CD4-positive, CD25-positive, alpha-beta regulatory T cell (primary cell): ENCODE data around the gene GALNT18. TPM values are rescaled to one million over a fixed set of nuclear protein-coding genes. Genes with fewer than 3 reads are reported as not detected.

ENCODE experiments used
- ATAC-seq, 2 donors: fragments of 150-1000 bp; cut with Tn5 transposase; one replicate each; pipeline ENCODE4 v1.10.0; 2021; ENCODE audit warnings: low read depth in 2 of 2, moderate number of reproducible peaks in 2 of 2, moderate library complexity in 1 of 2
- DNase-seq, 3 donors: peaks; one replicate each; pipeline versions ENCODE4 v3.0.0 to v3.0.0-alpha.2; 2012 to 2022; ENCODE audit warnings: mixed read lengths in 1 of 3
- H3K27ac ChIP-seq: one replicate; pipeline ENCODE4 v1.7.0; 2013; ENCODE audit warnings: mild to moderate bottlenecking, low read length; ENCODE audit not compliant: insufficient read depth, poor library complexity, severe bottlenecking
- H3K27me3 ChIP-seq: one replicate; pipeline ENCODE4 v1.7.0; 2013; ENCODE audit warnings: low read length; ENCODE audit not compliant: control insufficient read depth, insufficient read depth
- H3K36me3 ChIP-seq: one replicate; pipeline ENCODE4 v1.7.0; 2013; ENCODE audit warnings: mild to moderate bottlenecking, low read length, moderate library complexity; ENCODE audit not compliant: control insufficient read depth, insufficient read depth
- H3K4me1 ChIP-seq: 2 replicates; pipeline ENCODE4 v1.7.0; 2013; ENCODE audit warnings: mild to moderate bottlenecking, low read length; ENCODE audit not compliant: insufficient read depth, control insufficient read depth, poor library complexity, severe bottlenecking
- H3K4me3 ChIP-seq: one replicate; pipeline ENCODE4 v1.7.0; 2013; ENCODE audit warnings: low read depth, mild to moderate bottlenecking, low read length, moderate library complexity
- H3K9me3 ChIP-seq, 2 experiments: 1 replicate in 1 of 2; 2 replicates in 1 of 2; pipeline ENCODE4 v1.7.0; 2013; ENCODE audit warnings: low read length in 2 of 2, mild to moderate bottlenecking in 1 of 2, moderate library complexity in 1 of 2; ENCODE audit not compliant: control insufficient read depth in 2 of 2
- H3K27ac Mint-ChIP-seq, 3 donors: one replicate each; pipeline ENCODE4 v1.8.0; 2020 to 2022; ENCODE audit warnings: mild to moderate bottlenecking in 3 of 3, mixed read lengths in 3 of 3, moderate library complexity in 2 of 3
- H3K27me3 Mint-ChIP-seq: one replicate; pipeline ENCODE4 v1.8.0; 2022; ENCODE audit warnings: mild to moderate bottlenecking, mixed read lengths
- H3K36me3 Mint-ChIP-seq: one replicate; pipeline ENCODE4 v1.8.0; 2020; ENCODE audit warnings: mixed read lengths
- H3K4me1 Mint-ChIP-seq, 4 donors: one replicate each; pipeline ENCODE4 v1.8.0; 2020 to 2022; ENCODE audit warnings: mixed read lengths in 4 of 4, mild to moderate bottlenecking in 1 of 4
- H3K4me3 Mint-ChIP-seq, 4 donors: one replicate each; pipeline ENCODE4 v1.8.0; 2020 to 2022; ENCODE audit warnings: mild to moderate bottlenecking in 4 of 4, mixed read lengths in 4 of 4, moderate library complexity in 3 of 4
- H3K9me3 Mint-ChIP-seq, 7 donors: one replicate each; pipeline ENCODE4 v1.8.0; 2020 to 2022; ENCODE audit warnings: mixed read lengths in 7 of 7, mild to moderate bottlenecking in 3 of 7, moderate library complexity in 2 of 7
- polyA plus RNA-seq, 4 donors: library from polyadenylated mRNA; unstranded; fragments of 300-500 nt; fragmentation: Illumina TruSeq; gene quantifications; one replicate each; pipeline ENCODE4 v1.2.3, GENCODE V29; 2021
- total RNA-seq: library from RNA; stranded (reverse); gene quantifications from one replicate; pipeline ENCODE4 v1.2.3, GENCODE V29; 2022

GALNT18 gene
- total and polyA plus RNA-seq, 5 donors from 2014 or later, result 0.10 TPM; not detected in 4

GRCh38 chr11:11389238-11389637 is 232.6 kb downstream of the GALNT18 start:
- H3K4me1 Mint-ChIP-seq, result no peaks in the 10 kb centered on the region
- H3K4me3 Mint-ChIP-seq, result no peak overlapping the region
- Histone ChIP-seq H3K4me3 (no peak overlapping the region), H3K27me3 (no peaks in the 10 kb centered on the region), H3K9me3 (no peaks in the 10 kb centered on the region), H3K36me3 (no peaks in the 10 kb centered on the region), H3K27ac (no peak overlapping the region), H3K4me1 (no peaks in the 10 kb centered on the region)
- no peak overlapping the region for H3K27ac Mint-ChIP-seq
- DNase-seq (no peak), ATAC-seq (no peak)
- H3K27me3 Mint-ChIP-seq, result no peaks in the 10 kb centered on the region
- H3K9me3 Mint-ChIP-seq, result no peaks in the 10 kb centered on the region
- no peaks in the 10 kb centered on the region for H3K36me3 Mint-ChIP-seq

DNA sequence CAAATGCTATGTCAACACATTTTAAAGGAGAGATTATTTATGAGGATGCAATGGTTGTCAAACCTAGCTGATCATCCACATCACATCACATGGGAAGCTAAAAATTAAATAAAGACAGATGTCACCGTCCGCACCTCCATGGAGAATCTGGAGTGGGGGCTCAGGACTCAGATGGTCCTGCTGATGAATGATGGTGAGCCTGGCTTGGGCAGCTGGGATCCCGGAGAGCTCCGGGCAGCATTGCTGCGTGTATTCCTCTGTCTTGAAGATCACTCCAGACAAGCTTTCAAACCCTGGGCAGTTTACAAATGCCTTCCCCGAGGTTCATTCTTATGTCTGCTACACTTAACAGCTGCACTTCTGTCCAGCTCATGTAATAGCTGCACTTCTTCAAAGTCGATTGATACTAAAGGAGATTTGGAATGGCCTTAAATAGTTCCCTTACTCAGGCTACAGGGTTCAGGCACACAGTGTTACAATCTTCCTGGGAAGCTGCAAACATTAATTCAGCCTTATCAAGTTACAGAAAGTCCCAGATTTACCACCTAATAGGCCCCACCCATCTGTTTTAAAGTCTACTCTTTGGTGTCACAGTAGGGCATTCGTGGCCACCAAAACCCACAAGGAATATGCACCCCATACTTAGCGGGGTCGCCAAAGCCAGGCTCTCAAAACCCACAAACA is 234.0 kb downstream of the GALNT18 start:
- no peaks in the 10 kb centered on the region for H3K9me3 Mint-ChIP-seq
- DNase-seq, result no peak
- no peaks in the 10 kb centered on the region for H3K27me3 Mint-ChIP-seq
- no peaks in the 10 kb centered on the region for H3K36me3 Mint-ChIP-seq
- H3K27ac Mint-ChIP-seq, result no peak overlapping the region
- Histone ChIP-seq H3K27ac (no peak overlapping the region), H3K36me3 (no peaks in the 10 kb centered on the region), H3K4me1 (no peaks in the 10 kb centered on the region), H3K9me3 (no peaks in the 10 kb centered on the region), H3K4me3 (no peak overlapping the region), H3K27me3 (no peaks in the 10 kb centered on the region)
- H3K4me3 Mint-ChIP-seq, result no peak overlapping the region
- no peaks in the 10 kb centered on the region for H3K4me1 Mint-ChIP-seq
- no peak for ATAC-seq

- Mint-ChIP-seq H3K27me3 (no peaks in the 10 kb centered on the region), H3K27ac (no peak overlapping the region), H3K4me3 (no peak overlapping the region), H3K4me1 (no peaks in the 10 kb centered on the region), H3K9me3 (no peaks in the 10 kb centered on the region), H3K36me3 (no peaks in the 10 kb centered on the region)
- Histone ChIP-seq H3K36me3 (no peaks in the 10 kb centered on the region), H3K9me3 (no peaks in the 10 kb centered on the region), H3K4me1 (no peaks in the 10 kb centered on the region), H3K27me3 (no peaks in the 10 kb centered on the region), H3K4me3 (no peak overlapping the region), H3K27ac (no peak overlapping the region)
- no peak for ATAC-seq
- no peak for DNase-seq
Measured at GRCh38 chr11:11387207-11387606, 234.6 kb downstream of the GALNT18 start.

- no peaks in the 10 kb centered on the region for H3K9me3 Mint-ChIP-seq
- no peak overlapping the region for H3K4me3 ChIP-seq
- DNase-seq (no peak), ATAC-seq (no peak)
- H3K36me3 Mint-ChIP-seq, result no peaks in the 10 kb centered on the region
- no peak overlapping the region for H3K27ac Mint-ChIP-seq
- H3K4me3 Mint-ChIP-seq, result no peak overlapping the region
- H3K4me1 Mint-ChIP-seq, result no peaks in the 10 kb centered on the region
- no peaks in the 10 kb centered on the region for H3K4me1 ChIP-seq
- H3K36me3 ChIP-seq, result no peaks in the 10 kb centered on the region
- H3K27ac ChIP-seq, result no peak overlapping the region
- H3K9me3 ChIP-seq, result no peaks in the 10 kb centered on the region
- H3K27me3 Mint-ChIP-seq, result no peaks in the 10 kb centered on the region
- no peaks in the 10 kb centered on the region for H3K27me3 ChIP-seq
Measured at GRCh38 chr11:11384829-11385228, 237.0 kb downstream of the GALNT18 start.

- no peaks in the 10 kb centered on the region for H3K9me3 ChIP-seq
- no peaks in the 10 kb centered on the region for H3K27me3 ChIP-seq
- Mint-ChIP-seq H3K27me3 (no peaks in the 10 kb centered on the region), H3K4me3 (no peak overlapping the region), H3K36me3 (no peaks in the 10 kb centered on the region), H3K9me3 (no peaks in the 10 kb centered on the region), H3K27ac (no peak overlapping the region), H3K4me1 (no peaks in the 10 kb centered on the region)
- DNase-seq, result no peak
- no peak overlapping the region for H3K27ac ChIP-seq
- no peaks in the 10 kb centered on the region for H3K36me3 ChIP-seq
- ATAC-seq, result no peak
- H3K4me3 ChIP-seq, result no peak overlapping the region
- H3K4me1 ChIP-seq, result no peaks in the 10 kb centered on the region
Measured at GRCh38 chr11:11383995-11384394, 237.8 kb downstream of the GALNT18 start.

DNA sequence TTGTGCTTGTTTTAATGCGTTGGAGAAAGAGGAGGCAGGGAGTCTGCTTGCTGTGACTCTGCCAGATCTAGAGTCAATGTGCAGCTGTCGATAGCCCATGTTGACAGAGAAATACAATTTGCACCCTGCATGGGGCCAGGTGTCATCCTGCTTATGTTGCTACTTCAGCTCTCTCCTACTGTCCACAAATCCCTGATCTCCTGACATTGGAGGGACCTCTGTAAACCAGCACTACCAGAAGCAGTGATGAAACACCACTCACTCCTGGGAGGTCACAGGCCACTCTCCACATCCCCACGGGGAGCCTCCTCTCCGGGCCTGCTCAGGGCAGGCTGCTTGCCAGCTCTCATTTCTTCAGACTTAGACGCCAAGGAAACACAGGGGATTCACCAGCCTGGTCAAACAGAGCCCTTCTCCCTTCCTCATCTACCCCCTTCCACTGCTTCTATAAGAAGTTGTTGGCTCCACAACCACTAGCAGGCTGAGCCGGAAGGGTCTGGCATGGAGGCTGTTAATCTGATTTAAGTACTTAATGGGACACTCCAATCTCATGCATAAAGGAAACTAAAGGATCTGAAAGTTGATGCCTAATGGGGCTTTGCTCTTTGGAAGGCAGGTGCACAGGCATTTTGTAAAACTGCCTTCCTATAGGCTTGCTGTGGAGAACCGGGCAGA is 238.8 kb downstream of the GALNT18 start:
- Mint-ChIP-seq H3K27me3 (no peaks in the 10 kb centered on the region), H3K36me3 (no peaks in the 10 kb centered on the region), H3K27ac (no peak overlapping the region), H3K9me3 (no peaks in the 10 kb centered on the region), H3K4me1 (no peaks in the 10 kb centered on the region), H3K4me3 (no peak overlapping the region)
- no peaks in the 10 kb centered on the region for H3K36me3 ChIP-seq
- H3K4me3 ChIP-seq, result no peak overlapping the region
- DNase-seq, result no peak
- H3K4me1 ChIP-seq, result no peaks in the 10 kb centered on the region
- no peaks in the 10 kb centered on the region for H3K9me3 ChIP-seq
- no peak for ATAC-seq
- no peak overlapping the region for H3K27ac ChIP-seq
- H3K27me3 ChIP-seq, result no peaks in the 10 kb centered on the region

- H3K4me3 Mint-ChIP-seq, result no peak overlapping the region
- Histone ChIP-seq H3K27ac (no peak overlapping the region), H3K4me1 (no peaks in the 10 kb centered on the region), H3K9me3 (no peaks in the 10 kb centered on the region), H3K36me3 (no peaks in the 10 kb centered on the region), H3K27me3 (no peaks in the 10 kb centered on the region), H3K4me3 (no peak overlapping the region)
- ATAC-seq, result no peak
- no peak overlapping the region for H3K27ac Mint-ChIP-seq
- H3K36me3 Mint-ChIP-seq, result no peaks in the 10 kb centered on the region
- no peak for DNase-seq
- H3K9me3 Mint-ChIP-seq, result no peaks in the 10 kb centered on the region
- H3K27me3 Mint-ChIP-seq, result no peaks in the 10 kb centered on the region
- H3K4me1 Mint-ChIP-seq, result no peaks in the 10 kb centered on the region
Measured at GRCh38 chr11:11381471-11382105, 240.2 kb downstream of the GALNT18 start.

- H3K27ac Mint-ChIP-seq, result no peak overlapping the region
- H3K36me3 ChIP-seq, result no peaks in the 10 kb centered on the region
- no peaks in the 10 kb centered on the region for H3K27me3 Mint-ChIP-seq
- H3K4me1 ChIP-seq, result no peaks in the 10 kb centered on the region
- no peaks in the 10 kb centered on the region for H3K27me3 ChIP-seq
- no peaks in the 10 kb centered on the region for H3K9me3 ChIP-seq
- H3K4me3 ChIP-seq, result no peak overlapping the region
- ATAC-seq (no peak), DNase-seq (no peak)
- H3K4me3 Mint-ChIP-seq, result no peak overlapping the region
- no peak overlapping the region for H3K27ac ChIP-seq
- H3K4me1 Mint-ChIP-seq, result no peaks in the 10 kb centered on the region
- H3K36me3 Mint-ChIP-seq, result no peaks in the 10 kb centered on the region
- H3K9me3 Mint-ChIP-seq, result no peaks in the 10 kb centered on the region
Measured at GRCh38 chr11:11380883-11381282, 240.9 kb downstream of the GALNT18 start.
